Astrocyte of the cerebellum (primary cell): Measurements from ENCODE around the gene MANEAL.

Experiments
- DNase-seq: peaks from one replicate; pipeline ENCODE4 v3.0.0-alpha.2; 2011; ENCODE audit warnings: low read depth
- H3K4me3 ChIP-seq: 2 replicates; pipeline ENCODE4 v1.5.1; 2011; ENCODE audit warnings: mild to moderate bottlenecking, low read depth, low read length, moderate library complexity
- CTCF ChIP-seq: IDR thresholded peaks from 2 replicates; pipeline ENCODE4 v1.5.1; 2012; ENCODE audit warnings: low read length, low read depth, moderate library complexity, mild to moderate bottlenecking; ENCODE audit errors: missing control alignments
- in situ Hi-C: cut with HindIII; loops from 2 replicates; pipeline ENCODE4 v1.10.0; 2017; ENCODE audit warnings: low sequenced_read_pairs

Gene MANEAL

DNA sequence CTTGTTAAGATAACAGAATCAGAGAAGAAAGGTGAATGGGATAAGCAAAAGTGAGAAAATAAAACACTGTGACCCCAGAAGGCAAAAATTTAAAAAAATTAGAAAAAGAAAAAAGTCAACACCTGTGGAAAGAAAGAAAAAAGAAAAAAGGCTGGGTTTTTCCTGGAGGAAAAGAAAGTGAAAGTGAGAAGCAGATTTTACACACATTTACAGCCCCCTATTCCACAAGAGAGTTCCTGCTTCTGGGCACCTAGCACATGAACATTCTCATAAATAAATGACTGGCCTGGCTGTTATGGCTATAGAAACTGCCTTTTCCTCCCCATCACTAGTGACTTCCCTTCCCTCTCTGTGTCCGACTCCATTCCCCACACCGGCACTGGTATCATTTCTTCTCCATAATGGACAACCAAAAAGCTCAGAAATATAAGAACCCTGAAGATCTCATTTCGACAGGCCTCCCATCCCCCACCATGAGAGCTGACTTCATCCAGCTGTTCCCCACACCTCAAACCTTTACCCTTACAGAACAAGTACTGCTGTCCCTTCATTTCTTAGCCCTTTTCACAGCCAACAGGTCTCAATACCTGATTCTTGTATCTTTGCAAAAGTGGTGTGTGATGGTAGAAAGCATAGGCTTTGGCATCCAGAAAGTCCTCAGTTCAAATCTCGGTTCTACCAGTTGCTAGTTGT lies 53.1 kb downstream of the MANEAL start:
- in situ Hi-C loops, result loop anchor here (5.0 kb wide), 1 partner anchor 34 kb away; no protein-coding TSS in a partner anchor
- TF ChIP-seq CTCF, result no peak
- no peak for DNase-seq
- H3K4me3 ChIP-seq, result no peak overlapping the region

- H3K4me3 ChIP-seq, result no peak overlapping the region
- no peak for DNase-seq
- in situ Hi-C loops, result loop anchor here (5.0 kb wide), 1 partner anchor 37 kb away; no protein-coding TSS in a partner anchor
- no peak for TF ChIP-seq CTCF
Measured at GRCh38 chr1:37849480-37849879, 55.8 kb downstream of the MANEAL start.

- no peak for TF ChIP-seq CTCF
- H3K4me3 ChIP-seq, result no peak overlapping the region
- DNase-seq, result no peak
- in situ Hi-C loops, result no loop called here
Measured at GRCh38 chr1:37850352-37850955, 56.8 kb downstream of the MANEAL start.
